ENCODE data around the gene ASTE1.

- TF ChIP-seq TAF1 (IDR thresholded peaks at IDR 0.05; ENCODE audit: low read depth) (no peak), RAD21 (conservative IDR thresholded peaks at IDR 0.05) (no peak), CTCF (IDR thresholded peaks at IDR 0.05; ENCODE audit: poor library complexity, severe bottlenecking) (no peak), POLR2AphosphoS5 (IDR thresholded peaks at IDR 0.05) (no peak), EZH2 (IDR thresholded peaks at IDR 0.05; ENCODE audit: borderline replicate concordance, insufficient read depth, low read length, poor library complexity, severe bottlenecking) (no peak), SMC3 (conservative IDR thresholded peaks at IDR 0.05; ENCODE audit: poor library complexity) (no peak), MXI1 (conservative IDR thresholded peaks at IDR 0.05; ENCODE audit: poor library complexity, severe bottlenecking) (no peak), EP300 (conservative IDR thresholded peaks at IDR 0.05; ENCODE audit: poor library complexity, severe bottlenecking) (no peak)
These were observed 18.8 kb downstream of the ASTE1 start for GRCh38 chr3:131007782-131008181.

Data from neural cell (in vitro differentiated cells).